Mucosa of rectum (tissue), 2 donors: ENCODE results near the gene ADD2.

ENCODE experiments used
- H3K27ac ChIP-seq, 2 donors: one replicate each; pipeline ENCODE4 v1.7.0; 2013; ENCODE audit warnings: inconsistent platforms in 2 of 2, low read depth in 2 of 2, low read length in 2 of 2
- H3K27me3 ChIP-seq, 2 donors: one replicate each; pipeline ENCODE4 v1.7.0; 2013; ENCODE audit warnings: low read length in 2 of 2; ENCODE audit not compliant: control insufficient read depth in 2 of 2, insufficient read depth in 2 of 2
- H3K36me3 ChIP-seq, 2 donors: one replicate each; pipeline ENCODE4 v1.7.0; 2013; ENCODE audit warnings: low read length in 2 of 2; ENCODE audit not compliant: control insufficient read depth in 2 of 2, insufficient read depth in 2 of 2
- H3K4me1 ChIP-seq, 2 donors: one replicate each; pipeline ENCODE4 v1.7.0; 2013; ENCODE audit warnings: low read length in 2 of 2, mild to moderate bottlenecking in 1 of 2; ENCODE audit not compliant: control insufficient read depth in 2 of 2, insufficient read depth in 2 of 2
- H3K4me3 ChIP-seq, 2 donors: one replicate each; pipeline ENCODE4 v1.7.0; 2013; ENCODE audit warnings: low read length in 2 of 2
- H3K9ac ChIP-seq, 2 donors: one replicate each; pipeline ENCODE4 v1.7.0; 2013; ENCODE audit warnings: low read length in 2 of 2, low read depth in 1 of 2, mild to moderate bottlenecking in 1 of 2
- H3K9me3 ChIP-seq, 2 donors: one replicate each; pipeline ENCODE4 v1.7.0; 2013; ENCODE audit warnings: low read length in 2 of 2; ENCODE audit not compliant: control insufficient read depth in 2 of 2
- donor health status: healthy.
- donor health status: Normal muscosa, but diverticular disease.

The ADD2 gene, protein sequence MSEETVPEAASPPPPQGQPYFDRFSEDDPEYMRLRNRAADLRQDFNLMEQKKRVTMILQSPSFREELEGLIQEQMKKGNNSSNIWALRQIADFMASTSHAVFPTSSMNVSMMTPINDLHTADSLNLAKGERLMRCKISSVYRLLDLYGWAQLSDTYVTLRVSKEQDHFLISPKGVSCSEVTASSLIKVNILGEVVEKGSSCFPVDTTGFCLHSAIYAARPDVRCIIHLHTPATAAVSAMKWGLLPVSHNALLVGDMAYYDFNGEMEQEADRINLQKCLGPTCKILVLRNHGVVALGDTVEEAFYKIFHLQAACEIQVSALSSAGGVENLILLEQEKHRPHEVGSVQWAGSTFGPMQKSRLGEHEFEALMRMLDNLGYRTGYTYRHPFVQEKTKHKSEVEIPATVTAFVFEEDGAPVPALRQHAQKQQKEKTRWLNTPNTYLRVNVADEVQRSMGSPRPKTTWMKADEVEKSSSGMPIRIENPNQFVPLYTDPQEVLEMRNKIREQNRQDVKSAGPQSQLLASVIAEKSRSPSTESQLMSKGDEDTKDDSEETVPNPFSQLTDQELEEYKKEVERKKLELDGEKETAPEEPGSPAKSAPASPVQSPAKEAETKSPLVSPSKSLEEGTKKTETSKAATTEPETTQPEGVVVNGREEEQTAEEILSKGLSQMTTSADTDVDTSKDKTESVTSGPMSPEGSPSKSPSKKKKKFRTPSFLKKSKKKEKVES

DNA sequence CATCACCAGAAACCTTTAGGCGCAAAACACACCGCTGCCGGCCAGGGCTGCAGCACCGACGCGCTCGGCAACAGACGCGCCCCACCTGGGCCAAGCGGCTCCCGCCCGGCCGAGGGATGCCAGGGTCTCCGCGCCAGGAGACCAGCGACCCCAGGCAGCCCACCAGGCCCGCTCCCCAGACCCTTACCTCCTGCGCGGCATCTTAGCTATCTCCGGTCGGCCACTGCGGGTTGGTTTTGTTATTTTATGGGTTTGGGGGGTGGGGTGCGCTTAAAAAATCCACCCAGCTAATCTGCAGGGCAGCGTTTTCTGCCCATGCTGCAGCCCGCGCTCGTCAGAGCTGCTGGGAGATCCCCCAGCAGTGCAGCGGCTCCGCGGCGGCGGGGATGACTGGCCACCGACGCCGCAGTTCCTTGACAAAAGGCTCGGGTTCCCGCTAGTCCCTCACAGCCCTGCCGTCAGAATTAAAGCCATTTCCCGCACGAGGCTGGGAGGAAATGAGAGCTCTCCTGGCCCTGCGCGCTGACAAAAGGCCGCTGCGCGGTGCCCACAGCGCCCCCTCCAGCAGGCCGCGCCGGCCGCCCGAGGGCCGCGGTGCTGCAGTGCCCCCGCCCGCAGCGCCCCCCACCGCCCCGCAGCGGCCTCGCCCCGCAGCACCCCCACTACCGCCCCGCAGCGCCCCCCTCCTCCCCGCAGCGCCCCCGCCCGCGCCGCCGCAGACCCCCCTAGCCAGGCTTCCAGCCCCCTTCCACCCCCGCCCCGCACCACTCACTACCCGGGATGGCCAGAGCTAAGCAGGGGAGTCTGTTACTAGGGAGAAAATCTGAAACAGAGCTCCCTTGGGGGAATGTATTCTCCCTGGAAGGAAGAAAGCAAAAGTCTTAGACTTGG lies at the start of gene ADD2:
TSS of gene ADD2 (minus strand) at position 502 of the 891 bp plus-strand sequence. CDS start 61,792 bp downstream, outside the sequence.
- H3K9ac ChIP-seq: peak within 1 kb of the TSS in 1 of 2 donors; percentile 29
- no peaks in the 10 kb centered on the region for H3K36me3 ChIP-seq
- H3K9me3 ChIP-seq: no peaks in the 10 kb centered on the region
- H3K4me3 ChIP-seq: peak within 1 kb of the TSS in 1 of 2 donors; percentile 20
- peaks cover 19 to 38% of the 10 kb centered on the region in 2 donors for H3K27me3 ChIP-seq
- peaks cover 3 to 6% of the 10 kb centered on the region in 2 donors for H3K4me1 ChIP-seq
- H3K27ac ChIP-seq: no peak within 1 kb of the TSS

DNA sequence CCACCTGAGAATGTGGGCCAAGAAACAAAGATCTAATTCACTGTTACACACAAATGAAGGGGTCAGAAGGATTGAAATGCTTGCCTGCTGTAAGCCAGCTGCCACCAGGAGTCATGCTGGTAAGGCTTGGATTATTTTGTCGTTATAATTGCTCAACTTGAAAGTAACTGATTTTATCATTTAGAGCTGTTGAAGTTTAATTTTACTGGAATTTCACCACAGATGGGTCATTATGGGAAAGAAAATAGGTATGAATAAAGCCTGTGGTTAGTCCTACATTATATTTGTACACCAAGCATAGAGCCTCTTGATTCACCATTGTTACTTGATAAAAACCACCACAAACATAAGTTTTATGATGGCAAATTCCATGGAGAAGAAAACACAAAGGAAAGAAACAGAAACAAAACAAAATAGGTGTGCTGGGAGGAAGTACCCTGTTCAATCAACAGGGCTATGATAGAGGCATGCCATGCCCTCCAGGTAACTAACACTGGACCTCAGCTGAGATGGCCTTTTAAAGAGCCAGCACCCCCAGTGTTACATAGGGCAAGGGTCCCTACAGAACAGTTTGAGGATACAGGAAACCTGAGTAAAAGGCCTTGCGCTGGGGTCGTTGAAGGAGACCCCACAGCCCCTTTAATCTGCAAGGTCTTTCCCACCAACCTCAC lies 49.4 kb upstream of the ADD2 start:
- no peak overlapping the region for H3K9ac ChIP-seq
- peaks cover 5 to 7% of the 10 kb centered on the region in 2 donors for H3K27me3 ChIP-seq
- no peak overlapping the region for H3K27ac ChIP-seq
- H3K4me3 ChIP-seq: no peak overlapping the region
- no peaks in the 10 kb centered on the region for H3K36me3 ChIP-seq
- no peaks in the 10 kb centered on the region for H3K9me3 ChIP-seq
- no peaks in the 10 kb centered on the region for H3K4me1 ChIP-seq

DNA sequence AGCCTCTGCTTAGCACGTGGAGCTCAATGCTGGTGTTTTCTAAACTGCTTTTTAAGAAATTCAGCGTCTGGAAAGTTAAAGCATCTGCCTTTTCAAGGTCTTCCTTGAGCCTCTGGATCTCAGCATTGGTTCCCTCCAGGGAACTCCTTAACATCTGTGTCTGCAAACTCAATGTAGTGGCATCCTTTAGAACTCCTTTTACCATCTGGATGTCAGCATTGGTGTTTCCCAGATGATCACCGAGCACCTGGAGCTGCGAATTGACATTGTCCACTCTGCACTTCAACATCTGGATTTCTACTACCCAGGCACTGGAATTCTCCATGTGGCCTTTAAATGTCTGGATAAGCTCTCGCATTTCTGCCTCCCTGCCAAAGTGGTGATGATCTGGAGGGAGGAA lies 48.7 kb upstream of the ADD2 start:
- H3K27ac ChIP-seq: no peak overlapping the region
- peaks cover 5 to 7% of the 10 kb centered on the region in 2 donors for H3K27me3 ChIP-seq
- no peaks in the 10 kb centered on the region for H3K36me3 ChIP-seq
- H3K9ac ChIP-seq: no peak overlapping the region
- no peak overlapping the region for H3K4me3 ChIP-seq
- H3K4me1 ChIP-seq: no peaks in the 10 kb centered on the region
- no peaks in the 10 kb centered on the region for H3K9me3 ChIP-seq

DNA sequence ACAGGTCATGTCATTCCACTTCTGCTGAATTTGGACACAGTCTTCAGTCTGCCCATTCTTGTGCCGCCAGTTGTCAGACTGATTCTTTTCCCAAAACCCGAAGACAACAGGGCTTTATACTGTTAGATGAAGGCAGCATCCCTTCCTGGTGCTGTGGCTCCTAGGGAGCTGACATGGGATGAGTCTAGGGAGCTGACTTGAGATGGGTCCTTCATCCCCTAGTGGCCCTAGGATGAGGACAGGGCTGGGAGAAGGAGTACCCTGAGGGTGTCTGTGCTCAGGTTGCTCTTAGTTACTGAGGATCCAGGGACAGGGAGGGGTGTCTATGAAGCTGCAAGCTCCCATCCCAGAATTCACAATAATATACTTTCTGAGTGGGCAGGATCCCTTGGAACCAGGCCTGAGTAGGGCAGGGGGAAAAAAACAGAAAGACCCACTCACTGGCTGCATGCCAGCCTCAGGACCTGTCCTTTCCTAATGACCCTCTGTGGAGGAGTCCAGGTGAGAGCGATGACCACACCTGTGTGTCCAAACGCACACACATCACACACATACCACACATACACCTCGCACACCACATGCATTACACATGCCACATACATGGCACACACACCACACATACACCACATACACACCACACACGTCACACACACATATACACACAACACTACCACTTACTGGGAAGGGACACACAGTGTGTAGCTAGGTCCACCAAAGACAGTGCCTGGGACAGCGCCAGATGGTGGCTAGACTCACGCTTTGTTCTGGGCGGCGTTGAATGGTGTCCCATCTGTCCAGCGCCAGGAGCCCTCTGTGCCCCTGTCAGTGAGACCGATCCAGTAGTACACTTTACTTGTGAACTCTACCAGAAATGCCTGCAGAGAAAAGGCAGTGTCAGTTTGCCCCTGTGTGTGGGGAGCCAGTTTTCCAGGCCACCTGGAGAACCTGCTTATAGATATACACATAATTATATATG lies 41.3 kb upstream of the ADD2 start:
- H3K36me3 ChIP-seq: no peaks in the 10 kb centered on the region
- no peaks in the 10 kb centered on the region for H3K9me3 ChIP-seq
- no peak overlapping the region for H3K9ac ChIP-seq
- no peak overlapping the region for H3K4me3 ChIP-seq
- H3K27ac ChIP-seq: no peak overlapping the region
- peaks cover 0 to 3% of the 10 kb centered on the region in 2 donors for H3K27me3 ChIP-seq
- no peaks in the 10 kb centered on the region for H3K4me1 ChIP-seq

GRCh38 chr2:70807828-70808118 lies 39.8 kb upstream of the ADD2 start:
- H3K27ac ChIP-seq: no peak overlapping the region
- peaks cover 0 to 3% of the 10 kb centered on the region in 2 donors for H3K27me3 ChIP-seq
- no peak overlapping the region for H3K9ac ChIP-seq
- no peak overlapping the region for H3K4me3 ChIP-seq
- H3K4me1 ChIP-seq: no peaks in the 10 kb centered on the region
- no peaks in the 10 kb centered on the region for H3K9me3 ChIP-seq
- no peaks in the 10 kb centered on the region for H3K36me3 ChIP-seq

DNA sequence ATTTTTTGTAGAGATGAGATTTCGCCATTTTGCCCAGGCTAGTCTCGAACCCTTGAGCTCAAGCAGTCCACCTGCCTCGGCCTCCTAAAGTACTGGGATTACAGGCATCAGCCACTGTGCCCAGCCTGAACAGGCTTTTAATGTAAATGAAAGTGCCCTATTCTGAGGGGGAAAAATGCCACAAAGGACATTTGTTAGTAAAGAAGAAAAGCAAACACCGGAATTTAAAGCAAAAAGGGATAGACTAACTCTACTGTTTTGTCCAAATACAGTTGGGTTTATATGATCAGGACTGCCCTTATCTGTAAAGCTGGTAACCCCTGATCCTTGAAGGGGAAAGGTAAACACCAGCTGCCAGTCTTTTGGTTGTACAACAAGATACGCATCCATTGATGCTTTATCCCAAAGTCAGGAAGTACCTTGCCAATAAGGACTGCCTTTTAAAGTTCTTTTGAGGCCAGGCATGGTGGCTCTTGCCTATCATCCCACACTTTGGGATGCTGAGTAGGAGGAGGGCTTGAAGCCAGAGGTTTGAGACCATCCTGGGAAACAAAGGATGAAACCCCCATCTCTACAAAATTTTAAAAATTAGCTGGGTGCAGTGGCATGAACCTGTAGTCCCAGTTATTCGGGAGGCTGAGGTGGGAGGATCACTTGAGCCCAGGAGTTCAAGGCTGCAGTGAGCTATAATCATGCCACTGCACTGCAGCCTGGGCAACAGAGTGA lies 39.3 kb upstream of the ADD2 start:
- H3K9me3 ChIP-seq: no peaks in the 10 kb centered on the region
- H3K27me3 ChIP-seq: peaks cover 0 to 3% of the 10 kb centered on the region in 2 donors
- H3K4me3 ChIP-seq: no peak overlapping the region
- no peaks in the 10 kb centered on the region for H3K36me3 ChIP-seq
- H3K4me1 ChIP-seq: no peaks in the 10 kb centered on the region
- no peak overlapping the region for H3K9ac ChIP-seq
- no peak overlapping the region for H3K27ac ChIP-seq

GRCh38 chr2:70806620-70807019 lies 38.6 kb upstream of the ADD2 start:
- H3K27ac ChIP-seq: no peak overlapping the region
- no peaks in the 10 kb centered on the region for H3K36me3 ChIP-seq
- peaks cover 0 to 3% of the 10 kb centered on the region in 2 donors for H3K27me3 ChIP-seq
- no peak overlapping the region for H3K4me3 ChIP-seq
- no peak overlapping the region for H3K9ac ChIP-seq
- no peaks in the 10 kb centered on the region for H3K9me3 ChIP-seq
- no peaks in the 10 kb centered on the region for H3K4me1 ChIP-seq

DNA sequence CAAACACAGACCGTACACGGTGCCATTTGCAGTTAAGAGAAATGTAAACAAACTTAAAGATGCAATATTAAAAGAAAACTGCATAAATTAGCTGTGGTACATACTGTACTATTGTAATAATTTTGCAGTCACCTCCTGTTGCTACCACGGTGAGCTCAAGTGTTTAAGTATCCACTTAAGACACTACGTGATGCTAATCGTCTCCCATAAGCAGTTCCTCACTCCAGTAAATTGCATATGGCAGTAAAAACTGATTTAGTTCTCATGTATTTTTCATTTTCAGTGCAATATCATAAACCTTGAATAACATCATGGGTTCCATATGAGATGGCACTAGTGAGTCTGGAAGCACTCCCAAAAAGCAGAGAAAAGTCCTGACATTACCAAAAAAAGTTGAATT lies 38.0 kb upstream of the ADD2 start:
- no peaks in the 10 kb centered on the region for H3K36me3 ChIP-seq
- H3K9ac ChIP-seq: no peak overlapping the region
- H3K9me3 ChIP-seq: no peaks in the 10 kb centered on the region
- H3K4me1 ChIP-seq: no peaks in the 10 kb centered on the region
- peaks cover 0 to 3% of the 10 kb centered on the region in 2 donors for H3K27me3 ChIP-seq
- no peak overlapping the region for H3K4me3 ChIP-seq
- H3K27ac ChIP-seq: no peak overlapping the region
